Measurements from ENCODE around the gene FAM174C.
"Not testable (repeated sequence)": the region's sequence is repeated elsewhere in the genome, so short reads cannot be mapped to it uniquely, and the experiment has no call there.

The FAM174C gene

DNA sequence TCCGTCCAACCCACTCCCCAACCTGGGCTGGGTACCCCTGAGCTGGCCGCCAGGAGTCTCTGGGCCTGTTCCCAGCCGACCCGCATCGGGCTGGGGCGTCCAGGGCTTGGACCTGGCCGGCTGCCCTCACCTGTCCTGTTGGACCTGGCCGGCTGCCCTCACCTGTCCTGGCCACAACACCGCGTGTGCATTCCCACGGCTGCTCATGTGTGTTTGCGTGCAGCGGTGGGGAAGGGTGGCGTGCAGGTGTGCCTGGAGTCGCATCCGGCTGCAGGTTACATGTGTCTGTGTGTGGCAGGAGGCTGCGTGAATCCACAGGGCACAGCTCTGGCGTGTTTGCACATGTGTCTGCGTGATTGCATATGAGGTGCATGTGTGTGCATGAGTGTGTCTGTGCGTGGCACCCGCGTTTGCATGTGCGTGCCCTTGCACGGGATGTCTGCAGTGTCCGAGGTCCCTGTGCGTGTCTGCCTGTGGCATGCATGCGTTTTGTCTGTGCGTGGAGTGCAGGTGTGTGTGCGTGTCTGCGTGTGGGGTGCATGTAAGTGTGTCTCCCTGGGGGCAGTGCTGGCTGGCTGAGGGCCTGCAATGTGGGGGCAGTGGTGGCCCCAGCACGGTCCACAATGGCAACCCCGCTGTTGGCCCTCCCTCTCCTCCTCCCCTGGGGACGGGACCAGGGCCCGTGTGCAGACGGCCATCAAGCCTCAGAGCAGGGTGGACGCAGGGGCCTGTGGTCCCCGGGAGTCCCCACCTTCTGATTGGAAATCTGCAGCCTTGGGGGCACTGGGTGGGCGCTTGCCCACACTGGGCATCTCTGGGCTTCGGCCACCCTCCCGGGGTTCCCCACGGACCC, 13.7 kb downstream of the FAM174C start:
- DNase-seq, result no peak

DNA sequence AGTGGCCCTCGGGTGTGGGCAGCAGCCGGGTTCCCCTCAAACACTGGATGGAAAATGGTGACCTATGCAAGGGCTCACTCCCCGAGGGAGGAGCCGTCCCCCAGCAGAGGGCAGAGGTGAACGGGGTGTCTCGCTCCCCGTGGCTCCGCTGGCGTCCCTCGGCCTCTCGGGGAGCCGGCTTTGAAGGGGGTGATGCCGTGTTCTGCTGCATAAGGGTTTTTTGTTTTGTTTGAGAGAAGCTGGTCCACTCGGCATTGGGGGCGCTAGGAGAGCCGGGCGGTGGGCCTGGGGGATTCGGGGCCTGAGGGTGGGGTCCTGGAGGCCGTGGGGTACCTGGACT, 14.3 kb downstream of the FAM174C start:
- no peak for DNase-seq

DNA sequence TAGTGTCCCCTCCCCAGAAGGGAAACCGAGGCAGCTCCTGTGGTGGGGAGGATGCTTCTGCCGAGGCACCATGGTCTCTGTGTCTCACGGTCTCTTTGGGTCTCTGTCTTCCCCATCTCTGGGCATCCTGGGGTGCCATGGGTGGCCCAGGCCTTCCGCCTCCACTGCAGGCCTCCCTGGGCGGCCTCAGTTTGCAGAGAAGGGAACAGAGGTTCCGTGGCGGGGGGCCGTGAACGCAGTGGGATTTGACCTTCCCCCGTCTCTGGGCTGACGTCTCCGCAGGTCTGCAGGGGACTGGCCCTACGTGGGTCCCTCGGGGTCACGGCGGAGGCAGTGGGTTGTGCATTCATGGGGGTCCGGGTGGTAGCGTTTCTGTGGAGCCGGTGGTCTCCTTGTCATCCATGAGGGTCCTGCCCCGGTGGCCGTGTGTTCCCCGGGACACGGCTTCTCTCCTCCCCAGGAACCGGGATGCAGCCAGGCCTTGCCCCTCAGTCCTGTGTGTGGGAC, 14.9 kb downstream of the FAM174C start:
- no peak for DNase-seq

DNA sequence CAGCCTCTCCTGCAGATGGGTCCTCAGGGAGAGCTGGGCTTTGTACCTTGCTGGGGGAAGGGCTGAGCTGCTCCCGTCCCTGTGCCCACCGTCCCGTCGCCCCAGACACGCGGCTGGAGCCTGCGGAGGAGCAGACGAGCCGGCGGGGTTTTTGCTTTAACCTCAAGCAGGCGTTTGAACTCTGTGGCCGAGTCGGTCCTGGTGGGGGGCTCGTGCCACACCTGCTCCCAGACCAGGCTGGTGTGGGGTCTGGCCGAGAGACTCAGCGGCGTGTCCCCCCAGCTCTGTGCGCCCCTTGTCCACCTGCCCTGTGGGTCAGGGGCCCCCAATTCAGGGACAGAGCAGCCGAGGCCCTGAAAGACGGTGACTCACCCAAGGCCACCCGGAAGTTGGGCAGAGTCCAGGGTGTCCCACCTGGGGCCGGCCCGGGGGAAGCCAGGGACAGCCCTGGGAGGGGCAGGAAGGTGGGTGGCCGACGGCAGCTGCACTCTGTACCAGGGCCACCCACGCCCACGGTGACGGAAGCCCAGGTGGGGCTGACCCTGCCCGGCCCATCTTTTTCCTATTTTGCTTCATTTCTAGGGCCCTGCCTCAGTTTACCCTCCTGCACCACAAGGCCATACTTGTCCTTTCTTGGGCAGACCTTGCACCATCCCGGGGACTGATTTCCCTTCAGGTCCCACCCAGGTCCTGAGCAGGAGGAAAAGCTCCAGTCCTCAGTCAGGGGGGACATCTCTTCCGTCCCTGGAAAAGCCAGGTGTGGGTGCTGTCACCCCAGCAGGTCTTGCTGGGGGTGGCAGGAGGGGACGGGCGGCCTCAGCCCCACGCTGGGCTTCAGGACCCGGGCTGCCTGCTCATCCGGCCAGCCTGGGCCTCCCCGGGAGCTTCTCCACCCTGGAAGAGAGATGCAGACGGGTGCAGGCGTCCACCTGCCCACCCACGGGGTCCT, 15.6 kb downstream of the FAM174C start:
- no peak for DNase-seq

DNA sequence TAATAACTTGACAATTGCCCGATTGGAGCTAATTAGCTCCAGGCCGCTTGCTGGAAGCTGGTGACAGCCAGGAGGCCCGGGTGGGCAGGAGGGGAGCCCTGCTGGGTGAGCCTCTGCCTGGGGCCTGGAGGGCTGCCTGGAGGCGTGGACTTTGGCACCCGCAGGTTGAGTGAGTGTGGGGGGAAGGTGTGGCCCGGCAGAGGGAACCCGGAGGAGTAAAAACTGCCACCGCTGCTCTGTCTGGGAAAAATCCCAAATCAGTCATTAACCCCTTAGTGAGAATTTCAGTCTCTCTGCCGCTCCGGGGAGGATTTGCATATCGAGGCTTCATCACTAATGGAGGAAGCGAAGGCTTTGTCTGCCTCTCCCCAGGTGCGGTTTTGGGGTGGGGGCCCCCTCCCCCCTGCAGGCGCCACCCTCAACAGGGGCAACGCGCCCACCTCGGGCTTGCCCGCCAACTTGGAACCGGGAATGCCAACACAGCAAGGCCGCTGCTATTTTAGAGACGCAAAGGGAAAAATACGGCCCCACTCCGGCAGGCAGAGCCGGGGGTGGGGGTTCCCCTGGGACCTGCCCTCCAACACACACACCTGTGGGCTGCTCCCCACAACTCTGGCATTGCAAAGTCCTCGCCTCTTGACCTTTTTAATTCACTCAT, 16.6 kb downstream of the FAM174C start:
- no peak for DNase-seq

DNA sequence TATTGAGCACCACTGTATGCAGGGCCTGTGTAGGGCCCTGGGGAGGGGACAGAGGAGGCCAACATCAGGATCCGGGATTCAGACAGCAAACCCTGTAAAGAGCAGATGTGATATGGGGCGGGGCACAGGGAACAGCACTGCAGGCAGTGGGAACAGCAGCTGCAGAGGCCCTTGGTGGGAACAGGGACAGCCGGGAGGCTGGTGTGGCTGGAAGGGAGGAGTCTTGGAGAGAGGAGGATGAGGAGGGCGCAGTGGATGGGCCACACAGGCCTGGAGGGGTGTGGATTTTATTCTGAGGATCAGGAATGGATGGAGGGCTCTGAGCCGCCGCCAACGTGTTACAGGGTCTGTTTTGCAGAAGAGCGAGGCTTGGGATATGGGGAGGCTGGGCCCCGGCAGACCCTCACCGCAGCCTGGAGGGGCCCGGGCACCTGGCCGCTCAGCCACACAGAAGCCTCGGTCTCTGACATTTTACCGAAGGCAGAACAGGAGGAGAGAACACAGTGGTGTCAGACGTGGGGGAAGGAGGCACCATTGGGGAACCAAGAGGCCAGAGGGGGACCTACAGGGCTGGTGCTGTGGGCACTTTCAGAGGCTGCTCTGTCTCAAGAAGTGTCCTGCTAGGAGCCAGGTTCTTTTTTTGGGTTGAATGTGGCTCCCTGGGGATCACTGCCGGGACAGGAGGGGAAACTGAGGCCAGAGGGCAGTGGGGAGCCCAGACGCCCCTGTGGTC, 17.3 kb downstream of the FAM174C start:
- DNase-seq, result no peak

DNA sequence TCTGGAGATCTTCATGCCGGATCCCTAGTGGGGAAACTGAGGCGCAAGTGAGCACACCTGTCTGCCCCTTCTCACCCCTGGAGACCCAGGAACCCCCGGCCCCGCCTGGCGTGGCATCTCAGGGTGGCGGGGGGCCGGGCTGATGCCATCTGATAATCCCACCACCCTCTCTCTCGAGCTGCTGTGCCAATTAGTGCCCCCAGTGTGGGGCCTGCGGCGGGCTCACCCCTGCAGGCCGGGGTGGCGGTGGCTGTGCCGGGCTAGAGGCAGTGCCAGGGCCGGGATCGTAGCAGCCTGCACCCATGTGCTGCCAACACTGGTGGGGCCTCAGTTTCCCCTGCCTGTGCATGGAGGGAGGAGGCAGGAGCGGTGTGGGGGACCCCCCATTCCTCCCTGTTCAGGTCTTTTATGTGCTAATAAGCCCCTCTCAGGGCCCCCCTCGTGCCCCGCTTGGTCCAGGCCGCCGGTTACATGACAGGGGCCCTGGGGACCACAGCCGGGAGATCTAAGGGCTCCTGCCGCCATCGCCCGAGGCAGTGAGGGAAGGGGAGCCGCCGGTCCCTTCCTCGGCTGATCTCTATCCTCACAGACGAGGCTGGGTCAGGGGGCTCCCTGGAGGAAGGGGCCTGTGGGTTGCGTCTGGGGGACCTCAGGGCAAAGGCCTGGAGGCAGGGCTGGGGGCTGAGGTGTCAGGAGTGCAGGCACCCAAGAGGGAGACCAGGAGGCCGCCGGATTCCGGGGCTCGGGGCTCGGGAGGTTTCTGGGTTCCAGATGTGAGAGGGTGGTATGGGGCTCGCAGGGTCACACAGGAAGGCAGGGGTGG, 18.7 kb downstream of the FAM174C start:
- no peak for DNase-seq

DNA sequence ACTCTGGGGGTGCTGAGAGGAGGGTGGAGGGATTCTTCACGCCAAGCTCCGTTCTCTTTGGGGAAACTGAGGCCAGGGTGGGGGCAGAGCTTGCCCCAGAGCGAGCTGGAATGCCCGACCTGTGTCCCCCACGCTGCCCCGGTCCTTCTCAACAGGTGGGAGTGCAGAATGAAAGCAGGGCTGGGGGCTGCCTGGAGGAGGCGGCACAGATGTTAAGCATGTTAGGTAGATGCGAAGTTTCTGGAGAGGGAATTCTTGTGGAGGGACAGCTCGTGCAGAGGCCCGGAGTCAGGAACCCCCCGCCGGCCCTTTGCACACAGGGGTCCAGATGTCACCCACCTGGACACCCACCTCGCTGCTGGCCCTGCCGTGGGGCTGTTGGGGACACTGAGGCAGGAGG, 19.4 kb downstream of the FAM174C start:
- DNase-seq, result no peak

DNA sequence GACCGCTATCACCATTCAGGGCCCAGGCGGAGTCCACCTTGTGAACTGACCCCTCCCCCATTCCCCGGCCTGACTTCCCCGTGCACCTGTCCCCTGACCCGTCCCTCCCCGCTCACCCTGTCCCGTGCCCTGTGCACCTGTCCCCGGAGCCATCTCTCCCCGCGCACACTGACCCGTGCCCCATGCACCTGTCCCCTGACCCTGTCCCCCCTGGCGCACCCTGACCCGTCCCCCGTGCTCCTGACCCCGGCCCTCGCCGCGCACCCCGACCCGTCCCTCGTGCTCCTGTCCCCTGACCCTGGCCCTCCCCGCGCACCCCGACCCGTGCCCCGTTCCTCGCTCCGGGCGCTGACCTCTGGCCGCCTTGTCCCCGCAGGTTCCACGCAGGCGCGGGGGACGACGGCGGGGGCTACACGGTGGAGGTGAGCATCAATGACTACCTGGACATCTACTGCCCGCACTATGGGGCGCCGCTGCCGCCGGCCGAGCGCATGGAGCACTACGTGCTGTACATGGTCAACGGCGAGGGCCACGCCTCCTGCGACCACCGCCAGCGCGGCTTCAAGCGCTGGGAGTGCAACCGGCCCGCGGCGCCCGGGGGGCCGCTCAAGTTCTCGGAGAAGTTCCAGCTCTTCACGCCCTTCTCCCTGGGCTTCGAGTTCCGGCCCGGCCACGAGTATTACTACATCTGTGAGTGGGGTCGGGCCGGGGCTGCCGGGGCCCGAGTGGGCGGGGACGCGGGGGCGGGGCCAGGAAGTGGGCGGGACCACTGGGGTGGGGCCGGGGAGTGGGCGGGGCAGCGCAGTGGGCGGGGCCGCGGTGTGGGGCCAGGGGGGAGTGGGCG, 20.1 kb downstream of the FAM174C start:
- no peak for DNase-seq

DNA sequence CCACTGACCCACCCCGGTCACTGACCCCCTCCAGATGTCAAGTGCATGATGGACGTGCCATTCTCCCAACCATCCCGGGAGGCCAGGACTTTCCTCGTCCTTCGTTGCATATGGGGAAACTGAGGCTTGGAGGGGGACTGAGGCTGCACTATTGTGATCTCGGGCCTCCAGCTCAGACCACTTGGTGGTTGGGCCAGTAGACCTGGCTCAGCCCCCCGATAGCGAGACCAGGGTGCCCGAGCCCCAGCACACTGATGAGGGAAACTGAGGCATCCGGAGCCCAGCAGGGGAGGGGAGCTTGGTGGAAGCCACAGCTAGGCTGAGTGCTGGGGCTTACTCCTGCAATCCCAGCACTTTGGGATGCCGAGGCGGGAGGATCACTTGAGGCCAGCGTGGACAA, 20.7 kb downstream of the FAM174C start:
- DNase-seq, result no peak

DNA sequence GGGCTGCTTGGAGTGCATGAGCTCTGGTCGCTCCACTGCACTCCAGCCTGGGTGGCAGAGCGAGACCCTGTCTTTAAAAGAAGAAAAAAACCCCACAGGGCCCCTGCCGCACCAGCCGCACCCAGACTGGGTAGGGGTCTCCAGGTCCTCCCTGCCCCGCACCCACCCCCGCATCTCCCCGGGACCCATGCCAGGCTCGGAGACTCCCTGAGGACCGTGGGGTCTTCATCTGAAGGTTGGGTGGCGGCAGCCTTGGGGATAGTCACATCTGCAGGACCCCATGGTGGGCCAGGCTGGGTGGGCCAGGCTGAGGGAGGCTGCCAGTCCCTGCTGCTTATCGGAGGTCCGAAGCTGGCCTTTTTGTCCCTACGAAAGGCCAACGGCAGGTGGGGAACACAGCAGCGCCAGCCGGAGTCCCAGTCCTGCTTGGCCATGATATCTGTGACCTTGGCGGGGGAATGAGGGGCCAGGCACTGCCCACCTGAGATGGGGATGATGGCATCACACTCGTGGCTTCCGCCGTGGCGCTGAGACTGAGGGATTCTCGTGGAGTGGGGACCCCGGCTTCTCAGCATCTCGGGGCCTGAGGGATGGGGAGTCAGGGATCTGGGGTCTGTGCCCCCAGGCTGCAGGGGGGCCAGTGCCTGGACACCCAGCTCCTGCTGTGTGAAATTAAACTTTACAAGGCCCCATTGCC, 21.4 kb downstream of the FAM174C start:
- DNase-seq, result no peak

DNA sequence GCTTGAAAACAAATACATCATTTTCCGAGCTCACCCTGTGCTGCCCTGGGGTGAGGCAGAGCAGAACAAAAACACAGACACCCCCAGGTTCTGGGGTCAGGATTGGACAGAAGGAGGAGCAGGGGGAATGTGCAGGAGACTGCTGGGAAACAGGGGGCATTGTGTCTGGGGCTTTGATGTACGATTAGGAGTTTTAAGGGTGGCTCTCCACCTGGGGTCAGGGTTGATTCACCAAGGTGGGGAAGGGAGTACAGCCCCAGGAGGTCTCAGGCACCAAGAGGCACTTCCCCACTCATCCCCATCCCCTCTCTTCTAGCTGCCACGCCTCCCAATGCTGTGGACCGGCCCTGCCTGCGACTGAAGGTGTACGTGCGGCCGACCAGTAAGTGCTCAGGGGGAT, 22.9 kb downstream of the FAM174C start:
- DNase-seq, result no peak

DNA sequence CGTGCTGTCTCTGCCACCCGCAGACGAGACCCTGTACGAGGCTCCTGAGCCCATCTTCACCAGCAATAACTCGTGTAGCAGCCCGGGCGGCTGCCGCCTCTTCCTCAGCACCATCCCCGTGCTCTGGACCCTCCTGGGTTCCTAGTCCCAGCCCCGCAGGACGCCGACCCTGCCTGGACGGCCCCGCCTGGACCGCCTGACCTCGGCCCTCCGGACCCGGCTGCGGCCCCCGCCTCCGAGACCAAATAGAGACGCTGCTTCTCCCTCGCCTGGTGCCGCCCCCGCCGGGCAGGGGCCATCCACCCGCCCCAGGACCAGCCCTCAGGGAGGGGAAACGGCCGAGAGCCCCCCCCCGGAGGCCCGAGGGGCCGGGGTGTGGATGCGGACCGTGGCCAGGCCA, 24.5 kb downstream of the FAM174C start:
- DNase-seq, result no peak

DNA sequence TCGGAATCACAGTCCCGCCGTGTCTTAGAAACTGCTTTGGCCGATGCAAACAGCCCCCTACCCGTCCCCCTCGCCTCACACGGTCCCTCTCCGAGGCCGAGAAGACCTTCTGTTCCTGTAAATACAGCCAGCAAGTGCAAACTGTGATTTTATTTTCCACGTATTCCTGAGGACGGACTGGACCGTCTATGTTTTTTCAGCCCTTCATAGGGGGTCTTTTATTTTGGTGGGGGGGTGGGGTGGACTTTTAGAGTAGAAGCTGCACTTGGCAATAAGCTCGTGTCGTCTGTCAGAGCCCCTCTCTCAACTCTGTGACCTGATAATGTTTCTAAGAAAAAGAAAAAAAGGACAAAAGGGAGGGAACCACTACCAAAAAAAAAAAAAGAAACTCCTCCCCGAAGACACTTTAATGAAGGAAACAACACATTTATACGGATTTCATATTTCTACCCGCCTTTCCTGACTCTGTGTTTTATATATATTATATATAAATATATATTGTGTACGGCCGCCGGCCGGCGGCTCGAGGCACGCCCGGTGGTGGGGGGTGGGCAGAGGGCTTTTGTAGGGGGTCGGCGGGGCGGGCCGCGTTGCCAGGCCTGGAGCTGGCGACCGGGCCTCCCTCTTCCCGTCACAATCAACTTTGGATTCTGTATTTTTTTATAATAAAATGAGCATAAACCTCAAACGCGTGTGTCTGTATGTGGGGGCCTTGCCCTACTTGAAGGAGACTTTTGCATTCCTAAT, 25.6 kb downstream of the FAM174C start:
- no peak for DNase-seq

DNA sequence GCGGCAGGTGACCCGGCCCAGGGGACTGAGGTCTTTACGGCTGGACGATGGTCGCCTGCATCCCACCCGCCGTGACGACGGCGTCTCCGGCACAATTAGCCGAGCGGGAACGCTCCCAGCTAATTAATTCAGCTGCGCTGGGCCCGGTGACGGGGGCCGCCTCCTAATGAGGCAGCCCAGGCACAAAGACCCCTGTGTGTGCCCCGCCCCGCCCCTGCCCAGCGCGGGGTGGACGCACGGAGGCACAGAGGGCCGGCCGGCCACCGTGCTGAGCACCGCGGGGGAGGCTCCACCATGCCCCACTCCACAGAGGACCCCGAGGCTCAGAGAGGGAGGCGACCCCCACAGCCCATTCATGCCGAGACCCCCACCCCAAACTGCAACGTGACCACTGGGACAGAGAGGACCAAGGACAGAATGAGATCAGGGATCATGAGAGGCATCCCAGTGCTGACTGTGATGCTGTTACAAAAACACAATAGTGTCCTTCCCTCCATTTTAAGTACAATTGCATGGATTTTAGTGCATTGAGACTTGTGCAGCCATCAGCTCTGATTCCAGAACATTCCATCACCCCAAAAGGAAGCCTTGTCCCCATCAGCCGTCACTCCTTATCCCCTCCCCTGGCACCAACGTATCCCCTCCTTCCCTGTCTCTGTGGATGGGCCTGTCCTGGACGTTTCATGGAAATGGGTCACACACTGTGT, 27.4 kb downstream of the FAM174C start:
- DNase-seq, result no peak

DNA sequence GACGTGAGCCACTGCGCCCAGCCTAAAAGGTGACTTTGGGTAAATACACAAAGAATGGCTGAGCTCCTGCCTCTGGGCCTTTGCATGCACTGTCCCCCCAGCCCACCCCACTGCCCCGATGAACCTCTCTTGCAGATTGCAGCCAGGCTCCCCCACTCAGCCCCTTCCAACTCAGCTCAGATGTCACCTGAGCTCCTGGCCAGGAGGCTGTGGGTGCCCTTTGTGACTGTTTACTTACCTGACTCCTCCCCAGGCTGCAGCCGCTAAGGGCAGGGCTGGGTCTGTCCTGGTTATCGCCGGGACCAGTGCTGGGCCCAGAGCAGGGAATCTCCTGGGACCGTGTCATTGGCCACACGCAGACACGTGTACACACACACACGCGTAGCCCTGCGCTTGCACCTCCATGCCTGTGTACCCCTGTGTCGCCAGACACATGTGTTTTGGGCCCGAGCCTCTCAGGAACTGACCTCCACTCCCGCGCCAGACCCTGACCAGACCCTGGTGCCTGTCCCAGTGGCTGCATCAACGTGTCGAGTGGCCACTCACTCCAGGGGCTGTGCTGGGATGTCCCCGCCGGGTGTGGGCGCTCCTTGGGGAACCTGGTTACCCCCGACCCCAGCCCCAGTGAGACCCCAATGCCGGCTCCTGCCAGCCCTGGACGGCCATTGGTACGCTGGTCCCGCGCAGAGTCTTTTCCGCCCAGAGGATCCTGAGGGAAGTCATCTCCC, 29.0 kb downstream of the FAM174C start:
- DNase-seq, result no peak

DNA sequence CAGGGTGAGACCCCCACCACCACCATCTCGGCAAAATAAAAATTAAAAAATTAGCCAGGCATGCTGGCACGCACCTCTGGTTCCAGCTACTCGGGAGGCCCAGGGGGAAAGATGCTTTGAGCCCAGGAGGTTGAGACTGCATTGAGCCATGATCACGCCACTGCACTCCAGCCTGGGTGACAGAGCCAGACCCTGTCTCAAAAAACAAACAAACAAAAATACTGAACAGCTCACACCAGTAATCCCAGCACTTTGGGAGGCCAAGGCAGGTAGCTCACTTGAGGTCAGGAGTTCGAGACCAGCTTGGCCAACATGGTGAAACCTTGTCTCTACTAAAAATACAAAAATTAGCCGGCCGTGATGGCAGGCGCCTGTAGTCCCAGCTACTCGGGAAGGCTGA, 30.0 kb downstream of the FAM174C start:
- DNase-seq, result not testable (repeated sequence)

DNA sequence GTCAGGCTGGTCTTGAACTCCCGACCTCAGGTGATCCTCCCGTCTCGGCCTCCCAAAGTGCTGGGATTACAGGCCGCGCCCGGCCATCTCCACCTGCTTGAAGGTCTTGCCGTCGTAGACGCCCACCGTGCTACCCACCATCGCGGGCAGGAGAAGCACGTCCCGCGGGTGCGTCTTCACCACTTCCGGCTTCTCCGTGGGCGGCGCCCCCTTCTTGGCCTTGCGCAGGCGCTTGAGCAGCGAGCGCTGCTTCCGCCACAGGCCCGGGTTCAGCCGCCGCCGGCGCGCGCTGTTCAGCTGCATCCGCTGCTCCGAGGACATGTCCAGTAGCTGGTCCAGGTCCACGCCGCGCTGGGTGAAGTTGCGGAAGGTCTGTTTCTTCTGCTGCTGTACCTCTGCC, 32.0 kb downstream of the FAM174C start:
- no peak for DNase-seq
